ENCODE data around the gene CAPN5. TPM values are rescaled to one million over a fixed set of nuclear protein-coding genes. Genes with fewer than 3 reads are reported as not detected.

Gene CAPN5
- total and polyA plus RNA-seq, 2 donors (not counting 1 experiment from before 2014, with no cell fraction given), result 17.5 to 20.4 TPM

GRCh38 chr11:77026743-77027142, 40.0 kb upstream of the CAPN5 start:
- TF ChIP-seq CTCF (conservative IDR thresholded peaks at IDR 0.05 in 1 of 2, IDR thresholded peaks at IDR 0.05 in 1 of 2; ENCODE audit: low read depth in 1 of 2, low read length in 2 of 2) (no peak), EZH2 (IDR thresholded peaks at IDR 0.05; ENCODE audit: low read length, missing control alignments) (no peak)
- no peaks in the 10 kb centered on the region for H3K79me2 ChIP-seq (ENCODE audit: control insufficient read depth, insufficient read depth, low read length)
- no peak for DNase-seq (ENCODE audit: low read depth in 2 of 2)
- H3K27ac ChIP-seq (ENCODE audit: insufficient read depth, low read length), result no peak overlapping the region
- H3K4me2 ChIP-seq (ENCODE audit: extremely low read depth, insufficient read depth, low read length), result no peak overlapping the region
- H3K9me3 ChIP-seq (ENCODE audit: control insufficient read depth, insufficient read depth, low read depth, low read length), result no peaks in the 10 kb centered on the region
- no peaks in the 10 kb centered on the region for H3K36me3 ChIP-seq (ENCODE audit: control insufficient read depth, insufficient read depth, low read length)
- H3K4me1 ChIP-seq (ENCODE audit: control insufficient read depth, extremely low read depth, insufficient read depth, low read length), result no peaks in the 10 kb centered on the region
- no peaks in the 10 kb centered on the region for H4K20me1 ChIP-seq (ENCODE audit: control insufficient read depth, extremely low read depth, insufficient read depth, low read length)
- H2AFZ ChIP-seq (ENCODE audit: low read length), result no peak overlapping the region
- H3K4me3 ChIP-seq (replicated peaks in 1 of 4; ENCODE audit: control extremely low read depth in 1 of 4, insufficient read depth in 1 of 4, low read depth in 3 of 4, low read length in 4 of 4), result no peak overlapping the region
- no peak overlapping the region for H3K9ac ChIP-seq (ENCODE audit: insufficient read depth, low read length)
- peaks cover 12% of the 10 kb centered on the region for H3K27me3 ChIP-seq (ENCODE audit: control insufficient read depth, insufficient read depth, low read length)

GRCh38 chr11:77027275-77027674, 39.5 kb upstream of the CAPN5 start:
- Histone ChIP-seq H3K36me3 (ENCODE audit: control insufficient read depth, insufficient read depth, low read length) (no peaks in the 10 kb centered on the region), H3K4me1 (ENCODE audit: control insufficient read depth, extremely low read depth, insufficient read depth, low read length) (no peaks in the 10 kb centered on the region), H4K20me1 (ENCODE audit: control insufficient read depth, extremely low read depth, insufficient read depth, low read length) (no peaks in the 10 kb centered on the region), H3K27ac (ENCODE audit: insufficient read depth, low read length) (no peak overlapping the region), H3K9me3 (ENCODE audit: control insufficient read depth, insufficient read depth, low read depth, low read length) (no peaks in the 10 kb centered on the region), H3K9ac (ENCODE audit: insufficient read depth, low read length) (no peak overlapping the region), H3K4me2 (ENCODE audit: extremely low read depth, insufficient read depth, low read length) (no peak overlapping the region), H3K79me2 (ENCODE audit: control insufficient read depth, insufficient read depth, low read length) (no peaks in the 10 kb centered on the region), H3K27me3 (ENCODE audit: control insufficient read depth, insufficient read depth, low read length) (peaks cover 12% of the 10 kb centered on the region), H2AFZ (ENCODE audit: low read length) (no peak overlapping the region), H3K4me3 (replicated peaks in 1 of 4; ENCODE audit: control extremely low read depth in 1 of 4, insufficient read depth in 1 of 4, low read depth in 3 of 4, low read length in 4 of 4) (no peak overlapping the region)
- peak in 1 of 2 donors; percentile 77 for DNase-seq (ENCODE audit: low read depth in 2 of 2)
- no peak for TF ChIP-seq EZH2 (IDR thresholded peaks at IDR 0.05; ENCODE audit: low read length, missing control alignments)

DNA sequence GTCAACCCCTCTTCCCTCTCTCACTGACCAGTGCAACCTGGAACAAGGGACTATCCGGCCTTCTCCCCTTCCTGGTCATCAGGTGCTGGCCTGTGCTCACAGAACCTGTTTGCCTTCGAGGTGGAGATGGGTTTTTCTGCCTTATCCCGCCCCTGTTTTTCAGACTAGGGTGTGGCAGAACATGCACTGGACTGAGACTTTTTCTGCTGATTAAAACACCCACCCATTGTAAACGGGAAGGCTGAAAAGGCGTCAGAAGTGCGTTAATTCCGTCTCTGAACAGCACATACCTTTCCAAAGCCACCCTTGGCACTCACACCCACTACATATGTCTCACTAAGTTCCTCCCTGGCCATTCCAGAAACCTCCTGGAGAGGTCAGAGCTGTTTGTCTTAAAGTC, 36.9 kb upstream of the CAPN5 start:
- peaks cover 12% of the 10 kb centered on the region for H3K27me3 ChIP-seq (ENCODE audit: control insufficient read depth, insufficient read depth, low read length)
- no peaks in the 10 kb centered on the region for H3K79me2 ChIP-seq (ENCODE audit: control insufficient read depth, insufficient read depth, low read length)
- H3K27ac ChIP-seq (ENCODE audit: insufficient read depth, low read length), result no peak overlapping the region
- no peaks in the 10 kb centered on the region for H3K36me3 ChIP-seq (ENCODE audit: control insufficient read depth, insufficient read depth, low read length)
- no peaks in the 10 kb centered on the region for H3K9me3 ChIP-seq (ENCODE audit: control insufficient read depth, insufficient read depth, low read depth, low read length)
- no peak for DNase-seq (ENCODE audit: low read depth in 2 of 2)
- H3K4me2 ChIP-seq (ENCODE audit: extremely low read depth, insufficient read depth, low read length), result no peak overlapping the region
- H3K4me1 ChIP-seq (ENCODE audit: control insufficient read depth, extremely low read depth, insufficient read depth, low read length), result no peaks in the 10 kb centered on the region
- H3K4me3 ChIP-seq (replicated peaks in 1 of 4; ENCODE audit: control extremely low read depth in 1 of 4, insufficient read depth in 1 of 4, low read depth in 3 of 4, low read length in 4 of 4), result no peak overlapping the region
- H3K9ac ChIP-seq (ENCODE audit: insufficient read depth, low read length), result no peak overlapping the region
- TF ChIP-seq CTCF (conservative IDR thresholded peaks at IDR 0.05 in 1 of 2, IDR thresholded peaks at IDR 0.05 in 1 of 2; ENCODE audit: low read depth in 1 of 2, low read length in 2 of 2), result no peak
- TF ChIP-seq EZH2 (IDR thresholded peaks at IDR 0.05; ENCODE audit: low read length, missing control alignments), result no peak
- H4K20me1 ChIP-seq (ENCODE audit: control insufficient read depth, extremely low read depth, insufficient read depth, low read length), result no peaks in the 10 kb centered on the region
- no peak overlapping the region for H2AFZ ChIP-seq (ENCODE audit: low read length)

Data from fibroblast of lung (primary cell).